Thoracic aorta (tissue), 2 donors: ENCODE data around the gene BANP. TPM values are rescaled to one million over a fixed set of nuclear protein-coding genes. Genes with fewer than 3 reads are reported as not detected.
"Not testable (repeated sequence)": the region's sequence is repeated elsewhere in the genome, so short reads cannot be mapped to it uniquely, and the experiment has no call there.

Experiments used
- ATAC-seq: fragments of 150-250 bp; one replicate; pipeline ENCODE4 v1.8.0; 2017; ENCODE audit warnings: low read depth; ENCODE audit not compliant: insufficient number of reproducible peaks, low FRiP score
- DNase-seq: peaks from one replicate; pipeline ENCODE4 v3.0.0-alpha.2; 2020; ENCODE audit warnings: low spot score
- H3K27ac ChIP-seq, 2 donors: fragments of 200-600 bp; sonication (generic); 1 replicate in 1 of 2; 2 replicates in 1 of 2; pipeline ENCODE4 v1.5.1; 2016; ENCODE audit warnings: mild to moderate bottlenecking in 2 of 2, moderate library complexity in 2 of 2
- H3K27me3 ChIP-seq: fragments of 200-600 bp; sonication (generic); replicated peaks from 2 replicates; pipeline ENCODE4 v1.6.0; 2016; ENCODE audit warnings: mild to moderate bottlenecking; ENCODE audit not compliant: insufficient read depth
- H3K36me3 ChIP-seq: fragments of 200-600 bp; sonication (generic); one replicate; pipeline ENCODE4 v1.5.1; 2016
- H3K4me1 ChIP-seq, 2 donors: fragments of 200-600 bp; sonication (generic); 1 replicate in 1 of 2; 2 replicates in 1 of 2; pipeline versions ENCODE4 v1.5.1 to v1.6.0; 2016; ENCODE audit warnings: low read depth in 2 of 2, mild to moderate bottlenecking in 1 of 2; ENCODE audit not compliant: control insufficient read depth in 1 of 2
- H3K4me3 ChIP-seq: fragments of 200-600 bp; sonication (generic); 2 replicates; pipeline ENCODE4 v1.5.1; 2016; ENCODE audit warnings: mild to moderate bottlenecking
- H3K9me3 ChIP-seq: fragments of 200-600 bp; sonication (generic); 2 replicates; pipeline ENCODE4 v1.5.1; 2016
- total RNA-seq, 2 donors: library from RNA; depleted of rRNA; stranded (reverse); fragments of >200 nt; gene quantifications; one replicate each; pipeline versions ENCODE4 v1.1.0 to v1.2.3, GENCODE V29; 2016
- TF ChIP-seq, protein P1 (sequence below): fragments of 200-600 bp; sonication (generic); IDR thresholded peaks from one replicate; pipeline ENCODE4 v1.5.1; 2019; ENCODE audit warnings: antibody characterized with exemption

Gene BANP
- total RNA-seq, 2 donors from 2014 or later = 18.6 to 21.8 TPM

DNA sequence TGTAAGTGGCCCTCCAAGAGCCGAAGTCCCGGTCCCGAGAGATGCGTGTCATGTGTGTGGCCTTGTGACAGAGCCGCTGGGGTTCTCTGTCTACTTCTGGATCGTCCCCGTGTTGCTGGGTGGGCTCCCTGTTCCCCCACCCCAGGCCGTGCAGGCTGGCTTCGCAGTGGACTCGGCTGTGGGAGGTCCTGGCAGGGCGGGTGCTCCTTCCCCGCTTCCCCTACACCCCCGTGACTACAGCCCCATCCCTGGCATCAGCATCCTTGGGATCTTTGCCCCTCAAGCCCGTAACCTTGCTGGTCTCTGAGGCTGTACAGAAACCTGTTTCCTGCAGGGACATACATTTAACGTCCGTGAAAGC, 136.3 kb downstream of the BANP start:
- H3K4me1 ChIP-seq = no peaks in the 10 kb centered on the region
- TF ChIP-seq, protein P1, sequence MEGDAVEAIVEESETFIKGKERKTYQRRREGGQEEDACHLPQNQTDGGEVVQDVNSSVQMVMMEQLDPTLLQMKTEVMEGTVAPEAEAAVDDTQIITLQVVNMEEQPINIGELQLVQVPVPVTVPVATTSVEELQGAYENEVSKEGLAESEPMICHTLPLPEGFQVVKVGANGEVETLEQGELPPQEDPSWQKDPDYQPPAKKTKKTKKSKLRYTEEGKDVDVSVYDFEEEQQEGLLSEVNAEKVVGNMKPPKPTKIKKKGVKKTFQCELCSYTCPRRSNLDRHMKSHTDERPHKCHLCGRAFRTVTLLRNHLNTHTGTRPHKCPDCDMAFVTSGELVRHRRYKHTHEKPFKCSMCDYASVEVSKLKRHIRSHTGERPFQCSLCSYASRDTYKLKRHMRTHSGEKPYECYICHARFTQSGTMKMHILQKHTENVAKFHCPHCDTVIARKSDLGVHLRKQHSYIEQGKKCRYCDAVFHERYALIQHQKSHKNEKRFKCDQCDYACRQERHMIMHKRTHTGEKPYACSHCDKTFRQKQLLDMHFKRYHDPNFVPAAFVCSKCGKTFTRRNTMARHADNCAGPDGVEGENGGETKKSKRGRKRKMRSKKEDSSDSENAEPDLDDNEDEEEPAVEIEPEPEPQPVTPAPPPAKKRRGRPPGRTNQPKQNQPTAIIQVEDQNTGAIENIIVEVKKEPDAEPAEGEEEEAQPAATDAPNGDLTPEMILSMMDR = no peak

DNA sequence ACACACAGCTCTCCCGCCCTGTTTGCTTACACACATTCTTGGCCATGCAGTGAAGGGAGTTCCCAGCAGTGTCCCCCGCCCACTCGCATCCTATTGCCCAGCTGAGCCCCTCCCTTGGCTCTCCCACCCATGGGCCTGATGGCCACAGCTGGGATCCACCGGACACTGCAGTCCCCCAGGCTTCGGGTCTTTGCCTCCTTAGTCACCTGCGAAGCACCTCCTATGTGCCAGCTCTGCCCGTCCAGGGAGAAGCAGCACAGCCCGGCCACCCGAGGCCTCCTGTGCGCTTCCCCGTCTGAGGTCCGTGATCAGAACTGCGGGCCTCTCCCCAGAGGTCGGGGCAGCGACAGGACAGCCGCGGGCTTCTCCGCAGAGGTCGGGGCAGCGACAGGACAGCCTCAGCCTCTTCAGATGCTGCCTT, 136.9 kb downstream of the BANP start:
- H3K27me3 ChIP-seq = no peaks in the 10 kb centered on the region
- TF ChIP-seq, protein P1 = no peak
- no peak for DNase-seq
- H3K9me3 ChIP-seq = no peaks in the 10 kb centered on the region
- no peak overlapping the region for H3K4me3 ChIP-seq
- no peaks in the 10 kb centered on the region for H3K36me3 ChIP-seq
- no peak for ATAC-seq
- H3K27ac ChIP-seq = no peak overlapping the region
- H3K4me1 ChIP-seq = no peaks in the 10 kb centered on the region

More for the DNA sequence above, 136.3 kb downstream of the BANP start:
- DNase-seq (no peak), ATAC-seq (no peak)
- Histone ChIP-seq H3K36me3 (no peaks in the 10 kb centered on the region), H3K27ac (no peak overlapping the region), H3K4me3 (no peak overlapping the region), H3K27me3 (no peaks in the 10 kb centered on the region), H3K9me3 (no peaks in the 10 kb centered on the region)

DNA sequence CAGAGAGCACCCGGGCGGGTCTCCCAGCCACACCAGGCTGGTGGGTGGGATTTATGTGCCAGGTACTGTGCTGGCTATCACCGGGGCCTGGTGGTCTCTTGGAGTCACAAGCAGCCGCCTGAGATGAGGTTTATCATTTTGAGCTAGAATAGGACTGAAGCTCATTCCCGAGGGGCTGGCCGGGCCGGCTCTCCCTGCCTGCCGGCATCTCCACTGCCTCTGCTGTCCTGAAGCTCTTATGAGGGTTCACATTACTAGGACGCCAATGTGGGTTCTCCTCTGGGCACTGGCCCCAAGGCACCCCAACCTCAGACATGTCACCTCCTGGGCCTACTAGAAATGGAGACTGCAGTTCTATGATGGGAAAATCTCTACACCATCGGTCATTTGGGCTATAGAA, 137.4 kb downstream of the BANP start:
- H3K9me3 ChIP-seq, H3K4me1 ChIP-seq, H3K36me3 ChIP-seq, H3K27me3 ChIP-seq, DNase-seq, H3K4me3 ChIP-seq, ATAC-seq, H3K27ac ChIP-seq: not testable (repeated sequence)

DNA sequence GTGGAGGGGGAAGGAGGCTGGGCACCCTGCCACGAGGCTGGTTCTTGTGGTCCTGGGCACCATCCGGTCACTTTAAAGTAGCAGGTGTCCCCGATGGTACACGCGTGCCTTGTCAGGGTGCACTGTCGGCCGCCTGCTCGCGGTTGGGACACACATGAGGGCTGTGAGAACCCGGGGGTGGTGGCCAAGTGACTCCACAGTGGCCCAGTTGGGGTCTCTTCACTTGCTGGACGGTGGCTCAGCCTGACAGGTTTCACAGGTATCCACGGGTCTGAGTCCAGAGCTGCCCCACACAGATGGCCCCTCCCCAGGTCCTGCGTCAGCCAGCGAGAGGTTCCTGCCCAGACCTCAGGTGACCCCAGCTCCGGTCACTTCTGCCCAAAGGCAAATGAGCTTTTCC, 137.8 kb downstream of the BANP start:
- H3K27ac ChIP-seq, H3K4me3 ChIP-seq, ATAC-seq, H3K9me3 ChIP-seq, H3K27me3 ChIP-seq, H3K4me1 ChIP-seq, H3K36me3 ChIP-seq, DNase-seq: not testable (repeated sequence)

DNA sequence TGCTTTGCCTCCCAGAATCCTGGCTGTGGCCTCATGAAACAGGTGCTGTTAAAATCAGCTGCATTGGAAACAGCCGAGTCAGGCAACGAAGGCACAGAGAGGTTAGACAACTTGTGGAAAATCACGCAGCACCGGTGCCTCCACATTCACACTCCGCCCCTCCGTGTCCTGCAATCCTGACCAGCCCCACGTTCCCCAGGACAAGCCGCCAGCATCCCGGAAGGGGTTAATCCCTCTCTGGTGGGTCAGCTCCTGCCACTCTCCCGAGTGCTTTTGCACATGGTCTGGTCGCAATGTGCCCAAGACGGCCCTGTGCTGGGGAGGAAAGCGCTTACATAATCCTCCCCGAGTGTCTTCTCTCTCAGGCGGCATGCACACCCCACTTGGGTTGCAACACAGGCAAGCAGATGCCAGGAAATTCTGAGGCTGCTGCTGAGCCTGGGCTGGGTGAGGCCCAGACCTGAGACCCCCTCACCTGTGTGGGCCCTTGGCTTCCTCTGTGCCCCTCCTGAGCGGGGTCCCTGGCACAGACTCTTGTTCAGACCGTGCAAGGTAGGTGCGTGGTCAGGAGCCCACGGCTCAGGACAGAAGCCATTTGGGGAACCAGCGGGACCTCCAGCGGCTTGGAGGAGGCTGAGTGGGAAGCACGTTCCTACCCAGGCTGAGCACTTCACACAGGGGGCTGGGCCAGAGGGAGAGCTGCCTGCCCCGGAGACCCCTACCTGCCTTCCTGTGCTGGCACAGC, 138.6 kb downstream of the BANP start:
- not testable (repeated sequence) for H3K9me3 ChIP-seq, DNase-seq, H3K36me3 ChIP-seq, H3K27ac ChIP-seq, H3K4me1 ChIP-seq, H3K27me3 ChIP-seq, ATAC-seq, H3K4me3 ChIP-seq

DNA sequence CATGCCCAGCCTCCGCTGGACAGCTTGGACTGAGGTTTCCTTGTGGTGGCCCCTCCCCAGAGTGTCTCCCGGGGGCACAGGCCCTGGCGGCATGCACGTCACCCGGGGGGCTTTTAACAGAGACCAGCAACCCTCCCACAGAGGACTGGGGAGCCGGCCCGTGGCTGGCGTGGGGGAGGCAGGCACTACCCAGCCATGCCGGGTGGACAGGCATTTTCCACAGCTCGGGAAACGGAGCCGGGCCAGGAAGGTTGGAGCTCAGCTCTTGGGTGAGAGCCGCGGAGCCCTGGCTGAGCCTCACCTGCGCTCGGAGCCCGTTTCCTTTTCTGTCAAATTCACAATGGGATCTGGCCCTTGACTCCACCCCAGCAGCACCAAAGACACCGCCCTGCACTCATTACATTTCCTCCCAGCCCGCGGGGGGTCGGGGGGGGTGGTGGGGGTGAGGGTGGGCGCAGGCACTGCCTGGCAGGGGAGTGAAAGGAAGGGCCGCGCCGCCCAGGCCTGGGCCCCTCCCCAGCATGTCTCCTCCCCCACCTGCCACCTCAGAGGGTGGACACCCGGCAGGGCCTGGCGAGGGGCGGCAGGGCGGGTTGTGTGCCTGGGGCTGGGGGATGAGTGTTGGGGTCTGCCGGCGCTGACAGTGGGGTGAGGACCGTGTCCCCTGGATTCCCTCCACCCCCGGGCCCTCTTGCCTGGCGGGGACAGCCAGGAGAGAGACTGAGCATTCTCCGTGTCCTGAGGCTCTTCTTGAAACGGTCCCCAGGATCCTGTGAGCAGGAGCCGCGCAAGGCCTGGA, 139.3 kb downstream of the BANP start:
- ATAC-seq, H3K27ac ChIP-seq, DNase-seq, H3K4me1 ChIP-seq, H3K4me3 ChIP-seq, H3K9me3 ChIP-seq, H3K27me3 ChIP-seq, H3K36me3 ChIP-seq: not testable (repeated sequence)

DNA sequence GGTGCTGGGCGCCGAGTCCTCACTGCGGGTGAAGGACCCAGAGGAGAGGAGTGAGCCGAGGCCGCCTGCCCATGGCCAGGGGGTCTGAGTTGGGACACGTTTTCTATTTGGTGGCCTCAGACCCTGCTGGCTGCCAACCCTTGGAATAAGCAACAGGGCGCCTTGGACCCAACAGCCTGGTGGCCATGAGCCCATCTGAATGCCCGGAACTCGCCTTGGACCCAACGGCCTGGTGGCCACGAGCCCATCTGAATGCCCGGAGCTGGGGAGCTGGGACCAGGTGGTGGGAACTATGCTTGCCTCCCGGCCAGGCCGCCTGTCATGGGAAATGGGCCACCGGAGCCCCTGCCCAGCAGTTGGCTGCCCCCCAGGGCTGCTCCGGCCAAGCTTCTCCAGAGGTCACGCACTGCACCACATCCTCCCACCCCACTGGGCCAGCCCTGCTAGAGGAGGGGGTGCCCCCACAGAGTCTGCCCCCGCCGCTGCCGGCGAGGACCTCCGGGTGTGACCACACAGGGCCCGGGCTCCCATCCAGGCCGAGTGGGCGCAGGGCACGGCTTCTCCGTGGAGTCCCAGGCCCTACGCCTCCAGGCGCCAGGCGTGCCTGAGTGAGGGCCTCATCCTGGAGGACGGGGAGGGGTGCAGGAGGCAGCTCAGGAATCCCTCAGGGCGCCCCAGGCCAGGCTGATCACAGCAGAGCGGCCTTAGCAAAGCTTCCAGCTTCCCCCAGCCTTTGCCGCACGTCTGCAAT, 140.2 kb downstream of the BANP start:
- H3K27me3 ChIP-seq, ATAC-seq, DNase-seq, H3K36me3 ChIP-seq, H3K9me3 ChIP-seq, H3K4me3 ChIP-seq, H3K4me1 ChIP-seq, H3K27ac ChIP-seq: not testable (repeated sequence)

DNA sequence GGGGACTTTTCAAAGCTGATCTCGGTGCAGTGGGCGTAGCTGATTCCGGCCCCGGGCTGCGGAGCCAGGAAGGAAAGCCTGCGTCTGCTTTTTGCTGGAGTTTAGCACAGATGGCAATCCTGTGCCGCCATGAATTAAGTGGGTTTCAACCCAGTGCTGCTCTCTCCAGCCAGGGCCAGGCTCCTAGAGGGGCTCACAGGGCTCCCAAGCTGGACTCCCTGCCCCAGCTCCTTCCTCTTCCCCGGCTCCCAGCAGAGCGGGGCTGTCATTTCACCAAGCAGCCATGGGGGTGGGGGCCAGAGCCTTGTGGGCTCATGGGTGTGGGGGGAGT, 140.7 kb downstream of the BANP start:
- H3K27me3 ChIP-seq, ATAC-seq, DNase-seq, H3K36me3 ChIP-seq, H3K4me3 ChIP-seq, H3K9me3 ChIP-seq, H3K27ac ChIP-seq, H3K4me1 ChIP-seq: not testable (repeated sequence)

DNA sequence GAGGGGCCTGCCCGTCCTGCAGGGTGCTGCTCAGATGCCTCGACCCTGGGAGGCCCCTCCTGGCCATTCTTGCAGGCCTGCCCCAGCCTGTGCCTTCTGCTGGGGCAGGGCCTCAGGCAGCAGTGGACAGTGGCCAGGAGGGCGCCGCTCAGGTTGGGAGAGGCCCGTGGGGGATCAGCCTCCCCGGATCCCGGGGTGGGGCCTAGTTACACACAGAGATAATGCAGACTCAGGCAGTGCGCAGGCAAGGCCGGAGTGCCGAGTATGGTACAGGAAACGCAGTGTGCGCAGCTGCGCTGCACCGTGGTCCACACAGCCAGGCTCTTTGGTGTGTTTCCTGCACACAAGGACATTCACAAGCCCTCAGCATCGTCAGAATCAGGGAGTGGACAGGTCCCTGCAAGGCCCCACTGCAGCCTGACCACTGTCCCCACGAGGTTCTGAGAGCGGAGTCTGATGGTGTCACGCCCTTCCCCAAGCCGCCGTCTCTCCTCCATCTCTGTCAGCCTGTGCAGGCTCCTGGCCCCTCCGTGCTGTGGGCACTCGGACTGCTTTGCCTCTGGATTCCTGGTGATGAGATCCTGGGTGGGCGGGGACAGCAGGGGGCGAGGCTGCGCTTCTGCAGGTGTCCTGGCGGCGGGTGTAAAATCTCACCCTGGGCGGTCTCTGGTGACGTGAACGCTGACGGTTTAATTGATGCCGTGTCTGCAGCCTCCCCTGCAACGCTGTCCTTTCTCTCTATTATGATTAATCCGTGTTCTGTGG, 141.7 kb downstream of the BANP start:
- DNase-seq, H3K27me3 ChIP-seq, H3K9me3 ChIP-seq, H3K4me1 ChIP-seq, H3K4me3 ChIP-seq, H3K36me3 ChIP-seq, H3K27ac ChIP-seq, ATAC-seq: not testable (repeated sequence)
